Measurements from ENCODE around the gene MME.

MME gene

DNA sequence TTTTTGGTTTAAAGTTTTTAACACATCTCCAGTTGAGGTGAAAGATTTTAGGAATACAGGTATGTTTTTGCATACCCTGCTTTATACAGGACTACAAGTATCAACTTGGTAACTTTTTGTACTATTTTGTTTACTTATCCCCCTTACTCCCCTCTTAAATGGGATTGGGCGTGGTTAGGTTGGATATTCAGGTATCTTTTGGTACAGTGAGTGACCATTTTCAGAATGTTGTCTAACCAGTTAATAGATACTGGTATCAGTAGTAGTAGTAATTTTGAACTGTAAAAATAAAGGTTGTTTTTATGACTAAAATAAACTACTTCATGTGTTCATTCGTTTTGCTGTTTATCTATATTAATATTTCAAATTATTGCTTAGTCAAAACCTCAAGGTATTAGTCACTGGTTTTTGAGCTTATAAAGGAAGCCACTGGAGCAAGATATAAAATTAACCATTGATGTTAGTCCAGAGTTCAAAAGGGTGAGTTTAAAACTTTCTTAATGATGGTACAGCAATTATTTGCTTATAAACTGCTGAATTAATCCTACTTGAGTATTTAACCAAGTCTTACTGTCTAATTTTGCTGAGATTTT, 3.3 kb downstream of the MME start:
- no peaks in the 10 kb centered on the region for H3K9me3 ChIP-seq (ENCODE audit: control insufficient read depth in 2 of 2, low read length in 2 of 2)
- H3K9ac ChIP-seq (ENCODE audit: low read length in 2 of 2), result no peak overlapping the region
- H3K4me3 ChIP-seq (ENCODE audit: low read length in 2 of 2), result no peak overlapping the region
- peaks cover 11% of the 10 kb centered on the region for H3K4me1 ChIP-seq (ENCODE audit: control insufficient read depth, insufficient read depth, low read length)
- H3K27me3 ChIP-seq (ENCODE audit: control insufficient read depth in 1 of 2, insufficient read depth in 2 of 2, low read length in 2 of 2), result peaks cover 10 to 18% of the 10 kb centered on the region in 2 donors
- H3K36me3 ChIP-seq (ENCODE audit: control insufficient read depth in 2 of 2, insufficient read depth in 2 of 2, low read length in 2 of 2), result no peaks in the 10 kb centered on the region
- H3K27ac ChIP-seq (ENCODE audit: low read length), result no peak overlapping the region

- H3K9ac ChIP-seq (ENCODE audit: low read length in 2 of 2), result no peak overlapping the region
- no peaks in the 10 kb centered on the region for H3K36me3 ChIP-seq (ENCODE audit: control insufficient read depth in 2 of 2, insufficient read depth in 2 of 2, low read length in 2 of 2)
- peaks cover 5% of the 10 kb centered on the region for H3K4me1 ChIP-seq (ENCODE audit: control insufficient read depth, insufficient read depth, low read length)
- H3K27me3 ChIP-seq (ENCODE audit: control insufficient read depth in 1 of 2, insufficient read depth in 2 of 2, low read length in 2 of 2), result peaks cover 5 to 12% of the 10 kb centered on the region in 2 donors
- no peaks in the 10 kb centered on the region for H3K9me3 ChIP-seq (ENCODE audit: control insufficient read depth in 2 of 2, low read length in 2 of 2)
- no peak overlapping the region for H3K4me3 ChIP-seq (ENCODE audit: low read length in 2 of 2)
- H3K27ac ChIP-seq (ENCODE audit: low read length), result no peak overlapping the region
Measured at GRCh38 chr3:155084567-155084966, 4.4 kb downstream of the MME start.

GRCh38 chr3:155086051-155086450, 5.9 kb downstream of the MME start:
- Histone ChIP-seq H3K4me3 (ENCODE audit: low read length in 2 of 2) (no peak overlapping the region), H3K9me3 (ENCODE audit: control insufficient read depth in 2 of 2, low read length in 2 of 2) (no peaks in the 10 kb centered on the region), H3K36me3 (ENCODE audit: control insufficient read depth in 2 of 2, insufficient read depth in 2 of 2, low read length in 2 of 2) (no peaks in the 10 kb centered on the region), H3K27ac (ENCODE audit: low read length) (no peak overlapping the region), H3K4me1 (ENCODE audit: control insufficient read depth, insufficient read depth, low read length) (no peaks in the 10 kb centered on the region), H3K9ac (ENCODE audit: low read length in 2 of 2) (no peak overlapping the region), H3K27me3 (ENCODE audit: control insufficient read depth in 1 of 2, insufficient read depth in 2 of 2, low read length in 2 of 2) (no peaks in the 10 kb centered on the region)

- Histone ChIP-seq H3K9ac (ENCODE audit: low read length in 2 of 2) (no peak overlapping the region), H3K27me3 (ENCODE audit: control insufficient read depth in 1 of 2, insufficient read depth in 2 of 2, low read length in 2 of 2) (no peaks in the 10 kb centered on the region), H3K4me1 (ENCODE audit: control insufficient read depth, insufficient read depth, low read length) (no peaks in the 10 kb centered on the region), H3K27ac (ENCODE audit: low read length) (no peak overlapping the region), H3K4me3 (ENCODE audit: low read length in 2 of 2) (no peak overlapping the region), H3K9me3 (ENCODE audit: control insufficient read depth in 2 of 2, low read length in 2 of 2) (peaks cover 0 to 2% of the 10 kb centered on the region in 2 donors), H3K36me3 (ENCODE audit: control insufficient read depth in 2 of 2, insufficient read depth in 2 of 2, low read length in 2 of 2) (no peaks in the 10 kb centered on the region)
Measured at GRCh38 chr3:155088706-155089345, 8.7 kb downstream of the MME start.

DNA sequence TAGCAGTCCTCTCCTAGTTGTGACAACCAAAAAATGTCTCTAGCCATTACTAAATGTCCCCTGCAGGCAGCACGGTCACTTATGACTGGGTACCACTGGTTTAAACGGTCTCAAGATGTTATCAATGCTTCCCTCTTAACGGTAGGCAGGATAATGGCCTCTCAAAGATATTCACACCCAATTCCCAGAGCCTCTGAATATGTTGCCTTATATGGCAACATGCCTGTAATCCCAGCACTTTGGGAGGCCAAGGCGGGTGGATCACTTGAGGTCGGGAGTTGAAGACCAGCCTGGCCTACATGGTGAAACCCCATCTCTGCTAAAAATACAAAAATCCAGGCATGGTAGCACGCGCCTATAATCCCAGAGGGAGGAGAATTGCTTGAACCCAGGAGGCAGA, 9.4 kb downstream of the MME start:
- H3K4me1 ChIP-seq (ENCODE audit: control insufficient read depth, insufficient read depth, low read length), result no peaks in the 10 kb centered on the region
- no peak overlapping the region for H3K9ac ChIP-seq (ENCODE audit: low read length in 2 of 2)
- no peaks in the 10 kb centered on the region for H3K36me3 ChIP-seq (ENCODE audit: control insufficient read depth in 2 of 2, insufficient read depth in 2 of 2, low read length in 2 of 2)
- H3K27ac ChIP-seq (ENCODE audit: low read length), result no peak overlapping the region
- no peaks in the 10 kb centered on the region for H3K27me3 ChIP-seq (ENCODE audit: control insufficient read depth in 1 of 2, insufficient read depth in 2 of 2, low read length in 2 of 2)
- no peak overlapping the region for H3K4me3 ChIP-seq (ENCODE audit: low read length in 2 of 2)
- peaks cover 0 to 2% of the 10 kb centered on the region in 2 donors for H3K9me3 ChIP-seq (ENCODE audit: control insufficient read depth in 2 of 2, low read length in 2 of 2)

DNA sequence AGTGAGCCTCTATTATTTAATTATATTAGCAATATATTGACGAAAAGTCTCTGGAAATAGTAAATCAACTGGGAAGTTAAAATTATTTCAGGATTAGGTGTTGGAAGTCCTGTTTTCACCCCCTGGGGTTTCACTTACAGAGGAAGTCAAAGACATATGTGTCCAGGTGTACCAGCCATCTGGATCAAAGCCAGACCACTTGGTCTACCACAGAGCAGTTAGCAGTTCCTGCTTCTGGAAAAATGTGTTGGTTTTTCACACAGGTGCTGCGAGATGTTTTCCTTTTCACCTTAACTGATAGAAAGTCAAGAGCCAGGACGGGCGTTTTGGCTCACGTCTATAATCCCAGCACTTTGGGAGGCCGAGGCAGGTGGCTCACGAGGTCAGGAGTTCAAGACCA, 13.1 kb downstream of the MME start:
- Histone ChIP-seq H3K4me3 (ENCODE audit: low read length in 2 of 2) (no peak overlapping the region), H3K9ac (ENCODE audit: low read length in 2 of 2) (no peak overlapping the region), H3K36me3 (ENCODE audit: control insufficient read depth in 2 of 2, insufficient read depth in 2 of 2, low read length in 2 of 2) (no peaks in the 10 kb centered on the region), H3K9me3 (ENCODE audit: control insufficient read depth in 2 of 2, low read length in 2 of 2) (peaks cover 0 to 2% of the 10 kb centered on the region in 2 donors), H3K27me3 (ENCODE audit: control insufficient read depth in 1 of 2, insufficient read depth in 2 of 2, low read length in 2 of 2) (no peaks in the 10 kb centered on the region), H3K27ac (ENCODE audit: low read length) (no peak overlapping the region), H3K4me1 (ENCODE audit: control insufficient read depth, insufficient read depth, low read length) (no peaks in the 10 kb centered on the region)

DNA sequence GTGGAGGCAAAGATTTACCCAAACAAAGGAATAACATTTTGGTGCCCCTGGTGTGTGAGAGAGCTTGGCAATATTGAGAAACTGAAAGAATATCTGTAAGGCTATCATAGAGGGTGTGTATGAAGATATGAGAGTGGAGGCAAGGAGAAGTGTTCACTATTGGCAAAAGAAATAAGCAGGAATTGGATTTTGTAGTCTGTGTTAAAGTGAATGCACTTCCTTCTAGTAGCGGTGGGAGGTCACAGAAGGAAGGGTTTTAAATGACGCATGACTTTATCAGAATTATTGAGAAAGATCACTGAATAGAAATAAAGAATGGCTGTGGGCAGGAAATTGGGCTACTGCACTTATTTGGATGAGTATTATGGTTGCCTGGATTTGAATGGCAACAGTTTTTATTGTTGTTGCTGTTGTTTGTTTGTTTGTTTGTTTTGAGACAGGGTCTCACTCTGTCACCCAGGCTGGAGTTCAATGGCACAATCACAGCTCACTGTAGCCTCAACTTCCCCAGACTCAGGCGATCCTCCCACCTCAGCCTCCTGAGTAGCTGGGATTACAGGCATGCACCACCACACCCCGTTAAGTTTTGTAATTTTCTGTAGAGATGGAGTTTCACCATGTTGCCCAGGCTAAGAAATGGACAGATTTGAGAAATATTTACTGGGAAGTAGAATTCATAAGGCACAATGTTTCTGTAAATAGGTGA, 16.3 kb downstream of the MME start:
- Histone ChIP-seq H3K27ac (ENCODE audit: low read length) (no peak overlapping the region), H3K9ac (ENCODE audit: low read length in 2 of 2) (no peak overlapping the region), H3K36me3 (ENCODE audit: control insufficient read depth in 2 of 2, insufficient read depth in 2 of 2, low read length in 2 of 2) (no peaks in the 10 kb centered on the region), H3K4me3 (ENCODE audit: low read length in 2 of 2) (no peak overlapping the region), H3K9me3 (ENCODE audit: control insufficient read depth in 2 of 2, low read length in 2 of 2) (peaks cover 0 to 2% of the 10 kb centered on the region in 2 donors), H3K27me3 (ENCODE audit: control insufficient read depth in 1 of 2, insufficient read depth in 2 of 2, low read length in 2 of 2) (no peaks in the 10 kb centered on the region), H3K4me1 (ENCODE audit: control insufficient read depth, insufficient read depth, low read length) (no peaks in the 10 kb centered on the region)

DNA sequence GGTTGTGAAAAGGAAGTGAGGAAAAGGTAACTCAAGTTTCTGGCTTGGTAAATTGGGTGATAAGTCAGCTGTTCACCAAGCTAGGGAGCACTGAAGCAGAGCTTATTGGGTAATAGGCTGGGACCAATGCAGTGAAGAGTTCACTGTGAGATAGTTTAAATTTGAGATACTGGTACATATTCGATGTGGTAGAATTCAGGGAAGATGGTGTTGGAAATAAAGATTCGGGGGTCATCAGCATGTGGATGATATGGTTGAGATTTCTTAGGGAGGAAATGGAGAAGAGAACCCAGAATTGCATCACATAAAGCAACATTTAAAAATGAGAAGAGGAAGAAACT, 16.9 kb downstream of the MME start:
- Histone ChIP-seq H3K27me3 (ENCODE audit: control insufficient read depth in 1 of 2, insufficient read depth in 2 of 2, low read length in 2 of 2) (no peaks in the 10 kb centered on the region), H3K4me3 (ENCODE audit: low read length in 2 of 2) (no peak overlapping the region), H3K4me1 (ENCODE audit: control insufficient read depth, insufficient read depth, low read length) (no peaks in the 10 kb centered on the region), H3K9me3 (ENCODE audit: control insufficient read depth in 2 of 2, low read length in 2 of 2) (peaks cover 0 to under 1% of the 10 kb centered on the region in 2 donors), H3K27ac (ENCODE audit: low read length) (no peak overlapping the region), H3K9ac (ENCODE audit: low read length in 2 of 2) (no peak overlapping the region), H3K36me3 (ENCODE audit: control insufficient read depth in 2 of 2, insufficient read depth in 2 of 2, low read length in 2 of 2) (no peaks in the 10 kb centered on the region)

GRCh38 chr3:155101398-155101797, 21.3 kb downstream of the MME start:
- H3K4me1 ChIP-seq (ENCODE audit: control insufficient read depth, insufficient read depth, low read length), result no peaks in the 10 kb centered on the region
- H3K9me3 ChIP-seq (ENCODE audit: control insufficient read depth in 2 of 2, low read length in 2 of 2), result no peaks in the 10 kb centered on the region
- no peak overlapping the region for H3K27ac ChIP-seq (ENCODE audit: low read length)
- no peaks in the 10 kb centered on the region for H3K36me3 ChIP-seq (ENCODE audit: control insufficient read depth in 2 of 2, insufficient read depth in 2 of 2, low read length in 2 of 2)
- H3K27me3 ChIP-seq (ENCODE audit: control insufficient read depth in 1 of 2, insufficient read depth in 2 of 2, low read length in 2 of 2), result no peaks in the 10 kb centered on the region
- no peak overlapping the region for H3K9ac ChIP-seq (ENCODE audit: low read length in 2 of 2)
- H3K4me3 ChIP-seq (ENCODE audit: low read length in 2 of 2), result no peak overlapping the region

- Histone ChIP-seq H3K36me3 (ENCODE audit: control insufficient read depth in 2 of 2, insufficient read depth in 2 of 2, low read length in 2 of 2) (no peaks in the 10 kb centered on the region), H3K9me3 (ENCODE audit: control insufficient read depth in 2 of 2, low read length in 2 of 2) (no peaks in the 10 kb centered on the region), H3K27me3 (ENCODE audit: control insufficient read depth in 1 of 2, insufficient read depth in 2 of 2, low read length in 2 of 2) (no peaks in the 10 kb centered on the region), H3K9ac (ENCODE audit: low read length in 2 of 2) (no peak overlapping the region), H3K27ac (ENCODE audit: low read length) (no peak overlapping the region), H3K4me3 (ENCODE audit: low read length in 2 of 2) (no peak overlapping the region), H3K4me1 (ENCODE audit: control insufficient read depth, insufficient read depth, low read length) (no peaks in the 10 kb centered on the region)
Measured at GRCh38 chr3:155102329-155102728, 22.2 kb downstream of the MME start.

DNA sequence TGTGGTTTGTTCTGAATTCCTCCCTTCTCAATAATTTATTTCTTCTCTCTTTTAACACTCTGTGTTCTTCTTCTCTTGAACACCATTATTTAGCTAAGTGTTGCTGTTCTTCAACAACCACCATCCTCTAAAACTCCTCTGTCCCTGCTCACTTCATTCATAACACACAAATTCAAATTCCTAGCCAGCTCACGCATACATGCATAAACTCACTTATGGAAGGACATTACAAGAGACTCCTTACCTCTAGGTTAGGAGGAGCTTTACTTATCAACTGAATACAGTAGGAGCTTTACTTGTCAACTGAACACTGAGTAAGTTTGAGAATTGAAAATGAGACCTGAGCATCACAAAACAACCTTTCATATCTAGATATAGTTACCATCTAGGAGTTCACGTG, 23.6 kb downstream of the MME start:
- Histone ChIP-seq H3K36me3 (ENCODE audit: control insufficient read depth in 2 of 2, insufficient read depth in 2 of 2, low read length in 2 of 2) (no peaks in the 10 kb centered on the region), H3K27me3 (ENCODE audit: control insufficient read depth in 1 of 2, insufficient read depth in 2 of 2, low read length in 2 of 2) (no peaks in the 10 kb centered on the region), H3K27ac (ENCODE audit: low read length) (no peak overlapping the region), H3K4me1 (ENCODE audit: control insufficient read depth, insufficient read depth, low read length) (no peaks in the 10 kb centered on the region), H3K9ac (ENCODE audit: low read length in 2 of 2) (no peak overlapping the region), H3K4me3 (ENCODE audit: low read length in 2 of 2) (no peak overlapping the region), H3K9me3 (ENCODE audit: control insufficient read depth in 2 of 2, low read length in 2 of 2) (no peaks in the 10 kb centered on the region)

Measured in stomach smooth muscle (tissue), 2 donors.